ENCODE data around the gene ZACN.

Gene ZACN

DNA sequence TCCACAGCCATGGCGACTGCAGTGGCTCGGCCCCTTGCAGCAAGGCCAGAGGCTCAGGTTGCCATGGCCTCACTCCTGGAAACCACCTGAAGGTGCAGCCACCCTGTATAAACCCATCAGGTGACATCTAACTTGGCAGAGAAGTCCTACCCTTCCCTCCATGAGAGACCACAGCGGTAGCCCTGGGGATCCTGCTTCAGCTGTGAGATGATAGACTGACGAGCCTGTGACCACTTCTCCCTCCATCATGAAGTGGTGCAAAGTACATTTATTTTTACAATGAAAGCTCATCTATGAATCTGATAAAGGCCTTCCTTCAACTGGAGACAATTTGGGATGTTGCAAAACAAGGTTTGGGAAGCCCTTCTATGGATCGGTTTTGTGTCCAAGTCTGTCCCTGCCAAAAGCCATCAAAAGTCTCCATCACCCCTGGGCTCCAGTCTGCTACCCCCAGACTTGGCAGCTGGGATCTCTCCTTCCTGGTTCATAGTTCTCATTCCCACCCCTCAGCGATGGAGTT lies 1.8 kb downstream of the ZACN start:
- no peak for DNase-seq (ENCODE audit: low spot score)

DNA sequence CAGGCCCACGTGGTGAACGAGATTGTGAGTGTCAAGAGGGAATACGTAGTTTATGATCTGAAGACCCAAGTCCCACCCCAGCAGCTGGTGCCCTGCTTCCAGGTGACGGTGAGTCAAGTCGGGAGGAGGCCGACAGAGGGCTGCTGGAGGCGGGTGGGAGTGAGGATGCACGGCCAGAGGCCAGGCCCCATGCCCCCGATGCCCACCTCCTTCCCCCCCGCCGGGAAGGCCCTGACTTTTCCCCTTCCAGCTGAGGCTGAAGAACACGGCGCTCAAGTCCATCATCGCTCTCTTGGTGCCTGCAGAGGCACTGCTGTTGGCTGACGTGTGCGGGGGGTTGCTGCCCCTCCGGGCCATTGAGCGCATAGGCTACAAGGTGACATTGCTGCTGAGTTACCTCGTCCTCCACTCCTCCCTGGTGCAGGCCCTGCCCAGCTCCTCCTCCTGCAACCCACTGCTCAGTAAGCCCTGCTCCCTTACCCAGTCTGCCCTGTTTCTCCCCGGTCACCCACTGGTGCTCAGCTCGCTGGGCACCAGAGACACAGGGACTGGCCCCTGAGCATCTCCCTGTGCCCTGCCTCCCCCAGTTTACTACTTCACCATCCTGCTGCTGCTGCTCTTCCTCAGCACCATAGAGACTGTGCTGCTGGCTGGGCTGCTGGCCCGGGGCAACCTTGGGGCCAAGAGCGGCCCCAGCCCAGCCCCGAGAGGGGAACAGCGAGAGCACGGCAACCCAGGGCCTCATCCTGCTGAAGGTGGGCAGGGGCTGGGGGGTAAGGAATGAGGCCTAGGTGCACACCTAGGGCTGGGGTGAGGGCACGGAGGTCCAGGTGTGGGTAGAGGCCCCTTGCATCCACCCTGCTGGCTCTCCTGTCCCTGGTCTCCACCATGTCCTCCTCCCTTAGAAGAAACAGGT lies 2.6 kb downstream of the ZACN start:
- no peak for DNase-seq (ENCODE audit: low spot score)
- TF ChIP-seq, protein P1, sequence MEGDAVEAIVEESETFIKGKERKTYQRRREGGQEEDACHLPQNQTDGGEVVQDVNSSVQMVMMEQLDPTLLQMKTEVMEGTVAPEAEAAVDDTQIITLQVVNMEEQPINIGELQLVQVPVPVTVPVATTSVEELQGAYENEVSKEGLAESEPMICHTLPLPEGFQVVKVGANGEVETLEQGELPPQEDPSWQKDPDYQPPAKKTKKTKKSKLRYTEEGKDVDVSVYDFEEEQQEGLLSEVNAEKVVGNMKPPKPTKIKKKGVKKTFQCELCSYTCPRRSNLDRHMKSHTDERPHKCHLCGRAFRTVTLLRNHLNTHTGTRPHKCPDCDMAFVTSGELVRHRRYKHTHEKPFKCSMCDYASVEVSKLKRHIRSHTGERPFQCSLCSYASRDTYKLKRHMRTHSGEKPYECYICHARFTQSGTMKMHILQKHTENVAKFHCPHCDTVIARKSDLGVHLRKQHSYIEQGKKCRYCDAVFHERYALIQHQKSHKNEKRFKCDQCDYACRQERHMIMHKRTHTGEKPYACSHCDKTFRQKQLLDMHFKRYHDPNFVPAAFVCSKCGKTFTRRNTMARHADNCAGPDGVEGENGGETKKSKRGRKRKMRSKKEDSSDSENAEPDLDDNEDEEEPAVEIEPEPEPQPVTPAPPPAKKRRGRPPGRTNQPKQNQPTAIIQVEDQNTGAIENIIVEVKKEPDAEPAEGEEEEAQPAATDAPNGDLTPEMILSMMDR (IDR thresholded peaks at IDR 0.05; ENCODE audit: extremely low read depth, missing control alignments), result no peak

More for the DNA sequence above, 1.8 kb downstream of the ZACN start:
- TF ChIP-seq, protein P1 (IDR thresholded peaks at IDR 0.05; ENCODE audit: extremely low read depth, missing control alignments), result no peak

DNA sequence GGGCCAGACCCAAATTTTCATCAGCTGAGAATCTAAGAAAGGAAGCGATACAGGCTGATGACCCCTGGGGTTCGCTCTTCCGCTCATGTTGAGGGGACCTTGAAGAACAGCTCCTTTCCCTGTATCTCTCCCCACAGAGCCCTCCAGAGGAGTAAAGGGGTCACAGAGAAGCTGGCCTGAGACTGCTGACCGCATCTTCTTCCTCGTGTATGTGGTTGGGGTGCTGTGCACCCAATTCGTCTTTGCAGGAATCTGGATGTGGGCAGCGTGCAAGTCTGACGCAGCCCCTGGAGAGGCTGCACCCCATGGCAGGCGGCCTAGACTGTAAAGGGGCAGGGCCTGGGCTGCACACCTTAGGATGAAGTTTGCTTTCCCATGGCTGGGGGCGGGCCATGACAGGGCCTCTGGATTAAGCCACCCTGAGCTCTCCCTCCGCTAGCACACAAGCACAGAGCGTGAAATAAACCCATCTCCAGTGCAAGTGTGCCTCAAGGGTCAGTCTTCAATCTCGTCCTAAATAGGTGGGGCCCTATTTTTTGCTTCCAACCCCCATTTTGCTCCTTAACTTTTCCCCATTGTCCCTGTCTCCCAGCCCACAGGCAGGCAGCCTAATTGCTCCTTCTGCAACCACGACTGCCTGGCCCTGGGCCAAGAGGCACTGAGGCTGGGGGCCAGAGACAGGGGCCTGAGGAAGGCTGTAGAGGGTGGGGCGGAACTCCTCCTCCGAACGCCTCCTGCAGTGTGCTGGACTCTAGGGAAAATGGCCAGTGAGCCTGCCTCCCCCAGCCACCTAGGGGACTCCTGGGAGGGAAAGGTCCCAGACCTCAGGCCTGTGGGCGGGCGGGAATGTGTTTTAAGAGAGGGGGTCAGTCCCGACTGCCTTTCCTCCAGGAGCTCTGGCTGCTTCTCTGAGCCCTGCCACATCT lies 3.6 kb downstream of the ZACN start:
- TF ChIP-seq, protein P1 (IDR thresholded peaks at IDR 0.05; ENCODE audit: extremely low read depth, missing control alignments), result no peak
- DNase-seq (ENCODE audit: low spot score), result no peak

DNA sequence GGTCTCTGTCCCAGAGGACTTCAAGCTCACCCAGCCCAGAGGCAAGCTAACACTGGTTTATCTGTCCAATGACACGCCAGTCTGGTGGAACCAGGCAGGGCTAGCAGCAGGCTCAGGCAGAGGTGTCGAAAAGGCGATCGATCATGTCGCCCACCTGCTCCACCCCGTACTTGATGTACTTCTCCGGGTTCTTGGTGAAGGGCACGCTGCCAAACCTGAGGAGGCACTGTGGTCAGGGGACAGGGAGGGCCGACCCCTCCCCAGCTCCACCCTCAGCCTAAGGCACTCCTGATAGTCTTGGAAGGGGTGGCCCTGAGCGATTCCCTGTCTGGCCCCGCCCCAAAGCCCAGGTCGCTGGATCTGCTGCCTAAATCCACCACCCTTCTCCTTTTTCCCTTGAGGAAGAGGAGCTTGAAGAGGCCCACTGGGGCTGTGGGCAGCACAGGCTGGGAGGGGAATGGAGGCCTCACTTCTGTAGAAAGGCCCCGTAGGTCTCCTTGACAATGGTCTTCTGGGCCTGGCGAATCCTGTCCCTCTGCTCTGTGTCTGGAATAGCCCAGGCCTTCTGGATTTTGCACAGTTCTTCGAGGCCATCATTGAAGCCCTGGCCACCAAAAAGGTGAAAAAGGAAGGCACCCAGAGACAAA lies 4.7 kb downstream of the ZACN start:
- TF ChIP-seq, protein P1 (IDR thresholded peaks at IDR 0.05; ENCODE audit: extremely low read depth, missing control alignments), result no peak
- no peak for DNase-seq (ENCODE audit: low spot score)

DNA sequence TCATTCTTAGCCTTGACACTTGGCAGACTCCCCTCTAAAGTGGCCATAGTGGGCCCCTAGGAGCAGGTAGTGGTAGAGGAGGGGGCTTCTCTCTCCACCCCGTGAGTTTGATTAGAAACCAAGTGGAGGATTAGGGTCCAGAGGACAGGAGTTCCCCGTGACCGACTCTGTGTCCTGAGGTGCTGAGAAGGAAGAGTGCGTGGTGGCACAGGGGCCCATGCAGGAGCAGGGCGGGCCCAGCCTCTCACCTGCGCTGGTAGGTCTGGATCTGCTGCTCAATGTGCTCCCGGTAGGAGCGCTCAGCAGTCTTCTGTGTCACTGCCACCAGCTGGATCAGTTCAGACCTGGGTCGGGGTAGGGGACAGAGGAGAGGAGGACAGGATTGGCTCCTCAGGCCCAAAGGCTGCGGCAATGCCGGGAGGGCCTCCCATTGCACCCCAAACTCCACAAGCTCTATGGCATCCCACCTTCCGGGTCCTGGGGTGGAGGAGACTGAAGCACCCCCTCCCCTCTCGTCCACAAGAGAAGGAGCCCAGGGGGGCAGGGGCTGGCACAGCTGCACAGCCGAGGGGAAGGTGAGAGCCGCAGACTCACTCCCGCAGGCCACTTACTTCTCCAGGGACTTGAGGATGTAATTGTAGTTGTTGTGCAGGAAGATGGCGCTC lies 6.2 kb downstream of the ZACN start:
- TF ChIP-seq, protein P1 (IDR thresholded peaks at IDR 0.05; ENCODE audit: extremely low read depth, missing control alignments), result no peak
- DNase-seq (ENCODE audit: low spot score), result no peak

DNA sequence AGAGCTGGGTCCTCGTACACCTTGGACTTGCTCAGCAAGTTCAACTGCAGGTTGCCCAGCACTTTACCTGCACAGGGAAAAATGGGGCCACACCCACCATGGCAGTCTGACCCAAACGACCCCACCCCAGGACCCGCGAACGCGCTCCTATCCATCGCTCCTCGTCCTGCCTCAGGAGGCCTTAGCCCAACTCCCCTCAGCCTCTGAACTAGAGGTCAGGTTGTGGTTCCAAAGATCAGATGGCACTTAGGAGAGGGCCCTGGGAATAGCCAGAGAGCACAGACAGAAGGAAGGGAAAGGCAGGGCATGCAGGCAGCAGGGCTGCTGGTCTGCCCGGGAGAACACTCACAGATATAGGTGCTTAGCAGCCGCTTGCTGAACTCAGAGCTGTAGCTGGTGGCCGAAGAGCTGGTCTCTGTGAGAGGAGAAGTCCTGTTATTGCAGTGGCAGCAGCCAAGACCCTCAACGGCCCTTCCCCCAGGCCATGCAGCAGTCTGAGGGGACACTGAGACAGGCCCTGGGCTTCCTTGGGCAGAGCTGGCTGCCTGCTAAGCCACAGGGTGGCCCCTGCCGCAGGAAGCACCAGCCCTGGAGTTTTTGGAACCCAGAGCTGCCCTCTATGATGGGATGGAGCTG lies 6.9 kb downstream of the ZACN start:
- no peak for DNase-seq (ENCODE audit: low spot score)
- TF ChIP-seq, protein P1 (IDR thresholded peaks at IDR 0.05; ENCODE audit: extremely low read depth, missing control alignments), result no peak
